Measurements from ENCODE around the gene MSRB2. TPM values are rescaled to one million over a fixed set of nuclear protein-coding genes. Genes with fewer than 3 reads are reported as not detected.

MSRB2 gene
- total RNA-seq, 1 donor from 2014 or later = 15.5 TPM

DNA sequence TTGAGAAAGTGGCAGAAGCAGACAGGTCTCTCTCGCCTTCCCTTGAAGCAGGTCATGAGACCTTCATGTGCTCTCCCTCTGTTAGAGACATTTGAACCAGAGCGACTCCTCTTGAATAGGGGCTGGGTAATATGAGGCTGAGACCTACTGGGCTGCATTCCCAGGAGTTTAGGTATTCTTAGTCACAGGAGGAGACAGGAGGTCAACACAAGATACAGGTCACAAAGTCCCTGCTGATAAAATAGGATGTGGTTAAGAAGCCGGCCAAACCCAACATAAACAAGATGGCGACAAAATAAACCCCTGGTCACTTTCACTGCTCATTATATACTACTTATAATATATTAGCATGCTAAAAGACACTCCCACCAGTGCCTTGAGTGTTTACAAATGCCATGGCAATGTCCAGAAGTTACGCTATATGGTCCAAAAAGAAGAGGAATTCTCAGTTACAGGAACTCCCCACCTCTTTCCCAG, 43.5 kb upstream of the MSRB2 start:
- H3K4me1 Mint-ChIP-seq (ENCODE audit: unreplicated experiment) = no peaks in the 10 kb centered on the region
- no peaks in the 10 kb centered on the region for H3K36me3 Mint-ChIP-seq (ENCODE audit: unreplicated experiment)
- H3K4me3 Mint-ChIP-seq (ENCODE audit: unreplicated experiment) = no peak overlapping the region
- no peaks in the 10 kb centered on the region for H3K9me3 Mint-ChIP-seq (ENCODE audit: unreplicated experiment)
- TF ChIP-seq, protein P1, sequence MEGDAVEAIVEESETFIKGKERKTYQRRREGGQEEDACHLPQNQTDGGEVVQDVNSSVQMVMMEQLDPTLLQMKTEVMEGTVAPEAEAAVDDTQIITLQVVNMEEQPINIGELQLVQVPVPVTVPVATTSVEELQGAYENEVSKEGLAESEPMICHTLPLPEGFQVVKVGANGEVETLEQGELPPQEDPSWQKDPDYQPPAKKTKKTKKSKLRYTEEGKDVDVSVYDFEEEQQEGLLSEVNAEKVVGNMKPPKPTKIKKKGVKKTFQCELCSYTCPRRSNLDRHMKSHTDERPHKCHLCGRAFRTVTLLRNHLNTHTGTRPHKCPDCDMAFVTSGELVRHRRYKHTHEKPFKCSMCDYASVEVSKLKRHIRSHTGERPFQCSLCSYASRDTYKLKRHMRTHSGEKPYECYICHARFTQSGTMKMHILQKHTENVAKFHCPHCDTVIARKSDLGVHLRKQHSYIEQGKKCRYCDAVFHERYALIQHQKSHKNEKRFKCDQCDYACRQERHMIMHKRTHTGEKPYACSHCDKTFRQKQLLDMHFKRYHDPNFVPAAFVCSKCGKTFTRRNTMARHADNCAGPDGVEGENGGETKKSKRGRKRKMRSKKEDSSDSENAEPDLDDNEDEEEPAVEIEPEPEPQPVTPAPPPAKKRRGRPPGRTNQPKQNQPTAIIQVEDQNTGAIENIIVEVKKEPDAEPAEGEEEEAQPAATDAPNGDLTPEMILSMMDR (IDR thresholded peaks at IDR 0.05) = no peak
- no peak overlapping the region for H3K27ac Mint-ChIP-seq (ENCODE audit: unreplicated experiment)
- H3K27me3 Mint-ChIP-seq (ENCODE audit: unreplicated experiment) = peaks cover 24% of the 10 kb centered on the region
- DNase-seq (ENCODE audit: extremely low spot score, unreplicated experiment) = no peak

- H3K27ac Mint-ChIP-seq (ENCODE audit: unreplicated experiment) = no peak overlapping the region
Observed at GRCh38 chr10:23053036-23053435, 42.3 kb upstream of the MSRB2 start.

GRCh38 chr10:23055424-23056185, 39.8 kb upstream of the MSRB2 start:
- peaks cover 29% of the 10 kb centered on the region for H3K27me3 Mint-ChIP-seq (ENCODE audit: unreplicated experiment)

More at GRCh38 chr10:23053036-23053435, 42.3 kb upstream of the MSRB2 start:
- Mint-ChIP-seq H3K27me3 (ENCODE audit: unreplicated experiment) (peaks cover 22% of the 10 kb centered on the region), H3K36me3 (ENCODE audit: unreplicated experiment) (no peaks in the 10 kb centered on the region), H3K4me1 (ENCODE audit: unreplicated experiment) (no peaks in the 10 kb centered on the region), H3K9me3 (ENCODE audit: unreplicated experiment) (no peaks in the 10 kb centered on the region), H3K4me3 (ENCODE audit: unreplicated experiment) (no peak overlapping the region)
- TF ChIP-seq, protein P1 (IDR thresholded peaks at IDR 0.05) = no peak
- DNase-seq (ENCODE audit: extremely low spot score, unreplicated experiment) = no peak

GRCh38 chr10:23056186-23056579, 39.2 kb upstream of the MSRB2 start:
- peaks cover 8% of the 10 kb centered on the region for H3K9me3 Mint-ChIP-seq (ENCODE audit: unreplicated experiment)
- H3K27ac Mint-ChIP-seq (ENCODE audit: unreplicated experiment) = no peak overlapping the region
- peaks cover 30% of the 10 kb centered on the region for H3K27me3 Mint-ChIP-seq (ENCODE audit: unreplicated experiment)

More at GRCh38 chr10:23055424-23056185, 39.8 kb upstream of the MSRB2 start:
- H3K4me3 Mint-ChIP-seq (ENCODE audit: unreplicated experiment) = no peak overlapping the region
- H3K27ac Mint-ChIP-seq (ENCODE audit: unreplicated experiment) = no peak overlapping the region
- TF ChIP-seq, protein P1 (IDR thresholded peaks at IDR 0.05) = no peak
- no peaks in the 10 kb centered on the region for H3K4me1 Mint-ChIP-seq (ENCODE audit: unreplicated experiment)
- peaks cover 8% of the 10 kb centered on the region for H3K9me3 Mint-ChIP-seq (ENCODE audit: unreplicated experiment)
- no peak for DNase-seq (ENCODE audit: extremely low spot score, unreplicated experiment)
- H3K36me3 Mint-ChIP-seq (ENCODE audit: unreplicated experiment) = no peaks in the 10 kb centered on the region

DNA sequence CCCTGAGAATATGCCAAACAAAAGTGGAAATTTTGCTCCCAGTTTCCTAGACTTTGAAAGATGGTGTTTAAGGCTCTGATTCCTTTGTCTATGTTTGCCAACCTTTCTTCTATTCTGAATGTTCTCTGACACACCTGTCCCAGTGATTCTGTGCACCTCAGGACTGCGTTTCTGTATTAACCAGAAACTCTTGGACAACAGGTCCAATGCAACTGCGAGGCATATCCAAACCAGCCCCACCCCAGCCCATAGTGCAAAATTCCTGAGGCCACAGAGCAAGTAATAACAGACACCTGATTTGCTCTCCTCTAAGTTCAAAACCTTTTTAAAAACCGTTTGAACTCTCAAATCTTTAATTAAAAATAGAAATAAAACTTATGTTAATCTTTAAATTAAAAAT, 37.0 kb upstream of the MSRB2 start:
- H3K27me3 Mint-ChIP-seq (ENCODE audit: unreplicated experiment) = peaks cover 35% of the 10 kb centered on the region
- H3K4me1 Mint-ChIP-seq (ENCODE audit: unreplicated experiment) = no peaks in the 10 kb centered on the region
- no peaks in the 10 kb centered on the region for H3K36me3 Mint-ChIP-seq (ENCODE audit: unreplicated experiment)
- H3K4me3 Mint-ChIP-seq (ENCODE audit: unreplicated experiment) = no peak overlapping the region
- peaks cover 8% of the 10 kb centered on the region for H3K9me3 Mint-ChIP-seq (ENCODE audit: unreplicated experiment)
- no peak overlapping the region for H3K27ac Mint-ChIP-seq (ENCODE audit: unreplicated experiment)
- TF ChIP-seq, protein P1 (IDR thresholded peaks at IDR 0.05) = no peak
- DNase-seq (ENCODE audit: extremely low spot score, unreplicated experiment) = peak; percentile 23

More at GRCh38 chr10:23056186-23056579, 39.2 kb upstream of the MSRB2 start:
- DNase-seq (ENCODE audit: extremely low spot score, unreplicated experiment) = no peak
- no peak overlapping the region for H3K4me3 Mint-ChIP-seq (ENCODE audit: unreplicated experiment)
- no peaks in the 10 kb centered on the region for H3K36me3 Mint-ChIP-seq (ENCODE audit: unreplicated experiment)
- H3K4me1 Mint-ChIP-seq (ENCODE audit: unreplicated experiment) = no peaks in the 10 kb centered on the region
- TF ChIP-seq, protein P1 (IDR thresholded peaks at IDR 0.05) = no peak
